Esophagus squamous epithelium (tissue), 5 donors: ENCODE data around the gene MMS22L. TPM values are rescaled to one million over a fixed set of nuclear protein-coding genes. Genes with fewer than 3 reads are reported as not detected.

Source experiments
- DNase-seq: peaks from one replicate; lab custom pipeline; 2025; lab: John Stamatoyannopoulos, UW
- H3K27ac ChIP-seq, 4 donors: fragments of 200-600 bp; sonication (generic); one replicate each; pipeline ENCODE4 v1.5.1; 2016 to 2019; ENCODE audit warnings: mild to moderate bottlenecking in 1 of 4
- H3K27me3 ChIP-seq, 4 donors: fragments of 200-600 bp; sonication (generic); 1 replicate in 3 of 4; 2 replicates in 1 of 4; pipeline versions ENCODE4 v1.5.1 to v1.6.0; 2017 to 2021; ENCODE audit warnings: antibody characterized with exemption in 1 of 4
- H3K36me3 ChIP-seq, 3 donors: fragments of 200-600 bp; sonication (generic); one replicate each; pipeline ENCODE4 v1.5.1; 2016 to 2019
- H3K4me1 ChIP-seq, 3 donors: fragments of 200-600 bp; sonication (generic); one replicate each; pipeline ENCODE4 v1.5.1; 2017 to 2019
- H3K4me3 ChIP-seq, 4 donors: fragments of 200-600 bp; sonication (generic); 1 replicate in 3 of 4; 2 replicates in 1 of 4; pipeline ENCODE4 v1.5.1; 2016 to 2019; ENCODE audit warnings: mild to moderate bottlenecking in 2 of 4, moderate library complexity in 1 of 4
- H3K9me3 ChIP-seq, 3 donors: fragments of 200-600 bp; sonication (generic); one replicate each; pipeline ENCODE4 v1.5.1; 2016 to 2019
- POLR2A ChIP-seq, 4 donors: fragments of 450-650 bp; IDR thresholded peaks; one replicate each; pipeline ENCODE4 v1.6.1; 2017; ENCODE audit warnings: antibody characterized with exemption in 4 of 4, mild to moderate bottlenecking in 4 of 4, moderate library complexity in 3 of 4
- WGBS, 2 donors: methylation state at CpG; one replicate each; pipeline ENCODE4 v1.1.5; 2018; 5-methylcytosine and 5-hydroxymethylcytosine counted together
- intact Hi-C: fragments of 100-400 bp; cut with DNase I; formaldehyde crosslinking; loops from one replicate; pipeline ENCODE4 v1.15.0; 2022
- total RNA-seq, 4 donors: library from RNA; depleted of rRNA; stranded (reverse); fragments of >200 nt; gene quantifications; one replicate each; pipeline ENCODE4 v1.1.0, GENCODE V29; 2016
- TF ChIP-seq, protein P1 (sequence below), 6 experiments: fragments of 450-650 bp in 4 of 6; fragments of 200-600 bp in 2 of 6; sonication (generic) in 2 of 6; IDR thresholded peaks; one replicate each; pipeline ENCODE4 v1.5.1; 2016 to 2019; ENCODE audit warnings: antibody characterized with exemption in 6 of 6, mild to moderate bottlenecking in 4 of 6, moderate library complexity in 4 of 6
- donor health status: DM: yes; HTN: yes; CAD: no.

The MMS22L gene, protein sequence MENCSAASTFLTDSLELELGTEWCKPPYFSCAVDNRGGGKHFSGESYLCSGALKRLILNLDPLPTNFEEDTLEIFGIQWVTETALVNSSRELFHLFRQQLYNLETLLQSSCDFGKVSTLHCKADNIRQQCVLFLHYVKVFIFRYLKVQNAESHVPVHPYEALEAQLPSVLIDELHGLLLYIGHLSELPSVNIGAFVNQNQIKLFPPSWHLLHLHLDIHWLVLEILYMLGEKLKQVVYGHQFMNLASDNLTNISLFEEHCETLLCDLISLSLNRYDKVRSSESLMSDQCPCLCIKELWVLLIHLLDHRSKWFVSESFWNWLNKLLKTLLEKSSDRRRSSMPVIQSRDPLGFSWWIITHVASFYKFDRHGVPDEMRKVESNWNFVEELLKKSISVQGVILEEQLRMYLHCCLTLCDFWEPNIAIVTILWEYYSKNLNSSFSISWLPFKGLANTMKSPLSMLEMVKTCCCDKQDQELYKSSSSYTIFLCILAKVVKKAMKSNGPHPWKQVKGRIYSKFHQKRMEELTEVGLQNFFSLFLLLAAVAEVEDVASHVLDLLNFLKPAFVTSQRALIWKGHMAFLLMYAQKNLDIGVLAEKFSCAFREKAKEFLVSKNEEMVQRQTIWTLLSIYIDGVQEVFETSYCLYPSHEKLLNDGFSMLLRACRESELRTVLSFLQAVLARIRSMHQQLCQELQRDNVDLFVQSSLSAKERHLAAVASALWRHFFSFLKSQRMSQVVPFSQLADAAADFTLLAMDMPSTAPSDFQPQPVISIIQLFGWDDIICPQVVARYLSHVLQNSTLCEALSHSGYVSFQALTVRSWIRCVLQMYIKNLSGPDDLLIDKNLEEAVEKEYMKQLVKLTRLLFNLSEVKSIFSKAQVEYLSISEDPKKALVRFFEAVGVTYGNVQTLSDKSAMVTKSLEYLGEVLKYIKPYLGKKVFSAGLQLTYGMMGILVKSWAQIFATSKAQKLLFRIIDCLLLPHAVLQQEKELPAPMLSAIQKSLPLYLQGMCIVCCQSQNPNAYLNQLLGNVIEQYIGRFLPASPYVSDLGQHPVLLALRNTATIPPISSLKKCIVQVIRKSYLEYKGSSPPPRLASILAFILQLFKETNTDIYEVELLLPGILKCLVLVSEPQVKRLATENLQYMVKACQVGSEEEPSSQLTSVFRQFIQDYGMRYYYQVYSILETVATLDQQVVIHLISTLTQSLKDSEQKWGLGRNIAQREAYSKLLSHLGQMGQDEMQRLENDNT
- 10 to 100 TPM in 2 of 4 donors, 1 to 10 TPM in 2; 7.4 to 14.2 (median 9.7) TPM for total RNA-seq

DNA sequence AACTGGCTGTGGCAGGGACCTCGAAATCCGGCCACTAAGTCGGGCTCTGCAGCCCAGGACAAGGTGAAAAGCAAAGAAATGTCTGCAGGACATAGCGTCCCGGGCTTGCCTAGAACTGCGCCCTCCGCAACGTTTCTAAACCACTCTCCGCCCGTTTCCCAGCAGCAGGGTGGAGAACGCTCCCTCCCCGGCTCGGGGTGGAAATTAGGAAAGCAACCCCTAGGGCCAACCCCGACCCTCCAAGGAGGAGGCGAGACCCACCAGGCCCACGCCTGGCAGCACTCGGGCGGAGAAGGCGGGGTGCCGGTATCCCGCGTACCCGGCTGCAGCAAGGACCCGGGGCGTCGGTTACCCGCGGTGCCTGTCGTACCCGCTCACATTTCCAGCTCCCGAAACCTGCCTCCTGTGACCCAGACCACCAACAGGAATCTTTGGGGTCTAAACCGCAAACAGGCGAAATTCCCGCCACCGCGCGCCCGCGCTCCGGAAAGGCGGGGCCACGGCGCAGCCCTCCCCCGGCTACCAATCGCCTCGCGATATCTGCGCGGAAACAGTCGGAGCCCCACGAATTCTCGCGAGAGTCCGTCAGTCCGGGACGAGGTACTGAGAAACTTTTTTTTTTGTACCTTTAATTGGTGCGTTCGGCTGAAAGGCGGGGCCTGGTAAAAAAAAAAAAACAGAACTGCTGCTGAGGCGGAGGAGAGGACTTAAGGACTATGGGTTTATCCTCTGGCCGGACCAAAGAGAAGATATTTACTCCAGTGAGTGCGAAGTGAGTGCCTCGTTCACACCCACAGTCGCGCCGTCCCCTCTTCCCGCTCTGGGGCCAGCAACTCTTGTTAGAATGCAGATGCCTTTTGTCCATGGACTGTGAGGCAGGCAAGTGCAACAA, at the start of gene MMS22L:
MMS22L (minus strand) TSS at position 491 of the 892 bp plus-strand sequence. CDS start 739 bp downstream, outside the sequence.
- TF ChIP-seq, protein P1, sequence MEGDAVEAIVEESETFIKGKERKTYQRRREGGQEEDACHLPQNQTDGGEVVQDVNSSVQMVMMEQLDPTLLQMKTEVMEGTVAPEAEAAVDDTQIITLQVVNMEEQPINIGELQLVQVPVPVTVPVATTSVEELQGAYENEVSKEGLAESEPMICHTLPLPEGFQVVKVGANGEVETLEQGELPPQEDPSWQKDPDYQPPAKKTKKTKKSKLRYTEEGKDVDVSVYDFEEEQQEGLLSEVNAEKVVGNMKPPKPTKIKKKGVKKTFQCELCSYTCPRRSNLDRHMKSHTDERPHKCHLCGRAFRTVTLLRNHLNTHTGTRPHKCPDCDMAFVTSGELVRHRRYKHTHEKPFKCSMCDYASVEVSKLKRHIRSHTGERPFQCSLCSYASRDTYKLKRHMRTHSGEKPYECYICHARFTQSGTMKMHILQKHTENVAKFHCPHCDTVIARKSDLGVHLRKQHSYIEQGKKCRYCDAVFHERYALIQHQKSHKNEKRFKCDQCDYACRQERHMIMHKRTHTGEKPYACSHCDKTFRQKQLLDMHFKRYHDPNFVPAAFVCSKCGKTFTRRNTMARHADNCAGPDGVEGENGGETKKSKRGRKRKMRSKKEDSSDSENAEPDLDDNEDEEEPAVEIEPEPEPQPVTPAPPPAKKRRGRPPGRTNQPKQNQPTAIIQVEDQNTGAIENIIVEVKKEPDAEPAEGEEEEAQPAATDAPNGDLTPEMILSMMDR (IDR thresholded peaks at IDR 0.05), result no peak
- TF ChIP-seq POLR2A (IDR thresholded peaks at IDR 0.05), result peak in 1 of 4 donors; percentile 23

DNA sequence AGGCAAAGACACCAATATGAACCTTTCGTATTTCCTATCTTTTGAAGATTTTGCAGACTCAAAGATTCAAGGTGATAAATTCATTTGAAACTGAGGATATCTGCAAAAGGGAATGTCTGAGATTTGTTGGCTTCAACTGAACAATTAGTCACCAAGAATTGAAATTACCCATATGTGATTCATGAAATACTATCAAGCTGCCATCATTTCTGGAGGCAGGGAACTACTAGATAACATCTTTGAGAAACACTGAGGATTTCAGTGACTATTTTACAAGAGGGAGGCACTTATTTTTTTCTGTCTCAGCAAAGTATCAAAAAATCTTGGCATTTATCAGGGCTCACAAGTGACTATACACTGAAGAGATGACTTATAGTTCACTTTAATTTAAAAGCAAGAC, 39.8 kb upstream of the MMS22L start:
- no peak for TF ChIP-seq POLR2A (IDR thresholded peaks at IDR 0.05)
- TF ChIP-seq, protein P1 (IDR thresholded peaks at IDR 0.05), result no peak

More for the DNA sequence above, at the start of gene MMS22L:
- H3K36me3 ChIP-seq, result peaks cover 0 to 12% (median 0%) of the 10 kb centered on the region in 3 donors
- H3K4me3 ChIP-seq, result peak within 1 kb of the TSS; percentile 74 to 87 (median 85)
- peaks cover 0 to 15% (median 11%) of the 10 kb centered on the region in 3 donors for H3K4me1 ChIP-seq
- intact Hi-C loops, result no loop called here
- WGBS, 2 donors, result 0 to 1% methylated on average over 18 to 19 of the region's 67 CpGs
- H3K9me3 ChIP-seq, result no peaks in the 10 kb centered on the region
- no peaks in the 10 kb centered on the region for H3K27me3 ChIP-seq
- DNase-seq, result peak; percentile 56
- H3K27ac ChIP-seq, result peak within 1 kb of the TSS; percentile 57 to 81 (median 74)

DNA sequence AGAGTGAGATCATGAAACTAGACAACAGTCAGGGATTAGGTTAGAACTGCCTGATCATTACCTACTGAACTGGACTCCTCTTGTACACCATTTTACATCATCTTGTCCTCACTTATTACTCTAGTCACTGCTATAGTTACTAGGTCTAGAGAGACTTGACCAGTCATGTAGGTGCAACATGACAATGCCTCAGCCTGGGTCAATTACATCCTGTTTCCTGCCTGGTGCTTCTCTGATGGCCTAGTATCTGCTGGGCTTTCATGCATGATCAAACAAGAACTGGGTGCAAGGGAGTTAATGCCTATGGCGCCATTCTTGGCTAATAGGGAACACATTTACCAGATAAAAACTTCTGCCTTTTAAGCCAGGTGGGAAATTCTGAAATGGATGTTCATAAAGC, 39.2 kb upstream of the MMS22L start:
- H3K36me3 ChIP-seq, result no peaks in the 10 kb centered on the region
- no peak for DNase-seq
- H3K27ac ChIP-seq, result no peak overlapping the region
- no peaks in the 10 kb centered on the region for H3K9me3 ChIP-seq
- TF ChIP-seq, protein P1 (IDR thresholded peaks at IDR 0.05), result no peak
- TF ChIP-seq POLR2A (IDR thresholded peaks at IDR 0.05), result no peak
- H3K27me3 ChIP-seq, result no peaks in the 10 kb centered on the region
- intact Hi-C loops, result no loop called here
- 64 to 100% methylated on average over 1 of the region's 1 CpG for WGBS, 2 donors
- H3K4me3 ChIP-seq, result no peak overlapping the region
- no peaks in the 10 kb centered on the region for H3K4me1 ChIP-seq

More for the DNA sequence above, 39.8 kb upstream of the MMS22L start:
- H3K27me3 ChIP-seq, result no peaks in the 10 kb centered on the region
- H3K4me1 ChIP-seq, result no peaks in the 10 kb centered on the region
- H3K36me3 ChIP-seq, result no peaks in the 10 kb centered on the region
- H3K4me3 ChIP-seq, result no peak overlapping the region
- no peak for DNase-seq
- no peak overlapping the region for H3K27ac ChIP-seq
- intact Hi-C loops, result no loop called here
- no peaks in the 10 kb centered on the region for H3K9me3 ChIP-seq
- 81 to 86% methylated on average over 1 of the region's 1 CpG for WGBS, 2 donors

DNA sequence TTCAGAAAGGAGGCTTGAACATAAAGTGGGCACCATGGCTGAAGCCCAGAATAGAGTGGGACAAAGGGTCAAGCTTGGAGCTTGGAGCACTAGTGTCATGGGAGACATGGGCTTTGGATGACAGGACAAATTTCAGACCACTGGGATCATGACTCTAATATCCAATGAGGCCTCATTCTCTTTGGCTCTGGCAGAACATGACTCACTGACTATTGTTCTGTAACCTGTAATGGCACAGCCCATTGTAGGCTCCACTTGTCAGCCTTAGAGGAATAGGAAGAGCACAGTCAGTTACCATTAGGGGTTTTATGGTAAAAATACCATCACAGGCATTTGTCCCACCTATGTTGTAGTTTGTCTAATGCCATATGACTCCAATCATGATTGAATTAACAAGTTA, 34.0 kb upstream of the MMS22L start:
- intact Hi-C loops, result no loop called here
- TF ChIP-seq, protein P1 (IDR thresholded peaks at IDR 0.05), result no peak
- TF ChIP-seq POLR2A (IDR thresholded peaks at IDR 0.05), result no peak
- Histone ChIP-seq H3K27ac (no peak overlapping the region), H3K4me3 (no peak overlapping the region), H3K27me3 (no peaks in the 10 kb centered on the region), H3K36me3 (no peaks in the 10 kb centered on the region), H3K9me3 (no peaks in the 10 kb centered on the region), H3K4me1 (no peaks in the 10 kb centered on the region)
- DNase-seq, result no peak
